DOHH2 (cell line): ENCODE measurements around the gene TP63.

Source experiments
- H3F3A ChIP-seq: fragments of 200-600 bp; sonication (generic), shearing (Covaris generic); 2 replicates; pipeline ENCODE4 v1.6.0; 2016; ENCODE audit warnings: antibody characterized with exemption, mild to moderate bottlenecking; ENCODE audit not compliant: control insufficient read depth, insufficient read depth
- H3K27ac ChIP-seq: fragments of 200-600 bp; sonication (generic); 2 replicates; pipeline ENCODE4 v1.5.1; 2014; ENCODE audit warnings: low read depth, mild to moderate bottlenecking, low read length, moderate library complexity
- H3K27me3 ChIP-seq: fragments of 200-600 bp; sonication (generic); 2 replicates; pipeline ENCODE4 v1.6.1; 2014; ENCODE audit warnings: mild to moderate bottlenecking, low read length, mixed read lengths; ENCODE audit not compliant: control insufficient read depth
- H3K36me3 ChIP-seq: fragments of 200-600 bp; sonication (generic); 2 replicates; pipeline ENCODE4 v1.6.1; 2014; ENCODE audit warnings: mild to moderate bottlenecking, low read length, moderate library complexity, mixed read lengths; ENCODE audit not compliant: control insufficient read depth
- H3K4me1 ChIP-seq: fragments of 200-600 bp; sonication (generic); 2 replicates; pipeline ENCODE4 v1.6.1; 2014; ENCODE audit warnings: mild to moderate bottlenecking, low read length, mixed read lengths; ENCODE audit not compliant: control insufficient read depth
- H3K4me2 ChIP-seq: fragments of 200-600 bp; sonication (generic); 2 replicates; pipeline ENCODE4 v1.6.0; 2014; ENCODE audit warnings: mild to moderate bottlenecking, low read length, moderate library complexity
- H3K4me3 ChIP-seq: fragments of 200-600 bp; sonication (generic); 2 replicates; pipeline ENCODE4 v1.5.1; 2014; ENCODE audit warnings: mild to moderate bottlenecking, low read length, mixed read lengths
- H3K79me2 ChIP-seq: fragments of 200-600 bp; sonication (generic); 2 replicates; pipeline ENCODE4 v1.6.1; 2014; ENCODE audit warnings: mild to moderate bottlenecking, low read length, mixed read lengths; ENCODE audit not compliant: control insufficient read depth
- H3K9me2 ChIP-seq: fragments of 200-600 bp; sonication (generic); replicated peaks from 2 replicates; pipeline ENCODE4 v1.6.1; 2014; ENCODE audit warnings: mild to moderate bottlenecking, low read length, mixed read lengths; ENCODE audit not compliant: control insufficient read depth
- H3K9me3 ChIP-seq: fragments of 200-600 bp; sonication (generic); 2 replicates; pipeline ENCODE4 v1.6.1; 2014; ENCODE audit warnings: antibody characterized with exemption, low read length, mixed read lengths; ENCODE audit not compliant: control insufficient read depth, insufficient read depth
- H4K20me1 ChIP-seq: fragments of 200-600 bp; sonication (generic); 2 replicates; pipeline ENCODE4 v1.6.0; 2014; ENCODE audit warnings: low read depth, mild to moderate bottlenecking, antibody characterized with exemption, low read length, moderate library complexity; ENCODE audit not compliant: control insufficient read depth, insufficient read depth
- EZH2phosphoT487 ChIP-seq: fragments of 200-600 bp; sonication (generic); IDR thresholded peaks from 2 replicates; pipeline ENCODE4 v1.6.1; 2017; ENCODE audit warnings: borderline replicate concordance, mild to moderate bottlenecking, antibody characterized with exemption, low read length, moderate library complexity, mixed read lengths
- TF ChIP-seq, protein P1 (sequence below): fragments of 200-600 bp; sonication (generic); IDR thresholded peaks from one replicate; pipeline ENCODE4 v1.5.1; 2014; ENCODE audit warnings: antibody characterized with exemption, mild to moderate bottlenecking, low read depth, low read length; ENCODE audit not compliant: poor library complexity, severe bottlenecking

The TP63 gene

DNA sequence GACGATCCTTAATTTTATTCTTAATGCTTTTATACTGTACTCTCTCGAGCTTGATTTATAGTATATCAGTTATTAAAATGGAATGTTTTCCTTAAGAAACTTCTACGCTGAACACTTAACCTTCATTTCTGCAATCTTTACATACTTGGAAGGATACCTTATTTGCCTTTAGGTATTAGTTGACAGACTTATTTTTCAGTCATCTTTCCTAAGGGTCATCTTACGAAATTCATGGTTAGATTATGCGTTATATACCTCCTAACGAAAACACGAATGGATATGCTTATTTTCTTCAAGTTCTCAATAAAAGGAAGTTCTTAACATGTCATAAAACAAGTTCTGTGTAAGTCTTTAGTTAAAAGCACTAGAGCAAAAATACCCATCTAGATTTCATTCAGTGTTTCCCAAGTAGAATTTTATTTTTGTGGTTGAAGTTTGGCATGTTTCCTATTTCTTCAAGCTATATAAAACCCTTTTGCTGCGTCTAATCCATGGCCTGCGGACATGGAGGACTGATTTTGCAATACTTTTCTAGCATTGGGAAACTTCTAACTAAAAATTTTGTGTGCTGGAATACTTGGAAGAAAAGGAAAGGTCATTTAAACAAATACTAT is 231.3 kb downstream of the TP63 start:
- no peaks in the 10 kb centered on the region for H4K20me1 ChIP-seq
- H3K9me2 ChIP-seq: no peaks in the 10 kb centered on the region
- no peak overlapping the region for H3K4me3 ChIP-seq
- no peaks in the 10 kb centered on the region for H3F3A ChIP-seq
- no peaks in the 10 kb centered on the region for H3K27me3 ChIP-seq
- no peaks in the 10 kb centered on the region for H3K9me3 ChIP-seq
- H3K4me1 ChIP-seq: no peaks in the 10 kb centered on the region
- no peaks in the 10 kb centered on the region for H3K79me2 ChIP-seq
- no peak overlapping the region for H3K4me2 ChIP-seq
- no peak for TF ChIP-seq EZH2phosphoT487
- TF ChIP-seq, protein P1, sequence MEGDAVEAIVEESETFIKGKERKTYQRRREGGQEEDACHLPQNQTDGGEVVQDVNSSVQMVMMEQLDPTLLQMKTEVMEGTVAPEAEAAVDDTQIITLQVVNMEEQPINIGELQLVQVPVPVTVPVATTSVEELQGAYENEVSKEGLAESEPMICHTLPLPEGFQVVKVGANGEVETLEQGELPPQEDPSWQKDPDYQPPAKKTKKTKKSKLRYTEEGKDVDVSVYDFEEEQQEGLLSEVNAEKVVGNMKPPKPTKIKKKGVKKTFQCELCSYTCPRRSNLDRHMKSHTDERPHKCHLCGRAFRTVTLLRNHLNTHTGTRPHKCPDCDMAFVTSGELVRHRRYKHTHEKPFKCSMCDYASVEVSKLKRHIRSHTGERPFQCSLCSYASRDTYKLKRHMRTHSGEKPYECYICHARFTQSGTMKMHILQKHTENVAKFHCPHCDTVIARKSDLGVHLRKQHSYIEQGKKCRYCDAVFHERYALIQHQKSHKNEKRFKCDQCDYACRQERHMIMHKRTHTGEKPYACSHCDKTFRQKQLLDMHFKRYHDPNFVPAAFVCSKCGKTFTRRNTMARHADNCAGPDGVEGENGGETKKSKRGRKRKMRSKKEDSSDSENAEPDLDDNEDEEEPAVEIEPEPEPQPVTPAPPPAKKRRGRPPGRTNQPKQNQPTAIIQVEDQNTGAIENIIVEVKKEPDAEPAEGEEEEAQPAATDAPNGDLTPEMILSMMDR: no peak
- no peak overlapping the region for H3K27ac ChIP-seq
- H3K36me3 ChIP-seq: no peaks in the 10 kb centered on the region

DNA sequence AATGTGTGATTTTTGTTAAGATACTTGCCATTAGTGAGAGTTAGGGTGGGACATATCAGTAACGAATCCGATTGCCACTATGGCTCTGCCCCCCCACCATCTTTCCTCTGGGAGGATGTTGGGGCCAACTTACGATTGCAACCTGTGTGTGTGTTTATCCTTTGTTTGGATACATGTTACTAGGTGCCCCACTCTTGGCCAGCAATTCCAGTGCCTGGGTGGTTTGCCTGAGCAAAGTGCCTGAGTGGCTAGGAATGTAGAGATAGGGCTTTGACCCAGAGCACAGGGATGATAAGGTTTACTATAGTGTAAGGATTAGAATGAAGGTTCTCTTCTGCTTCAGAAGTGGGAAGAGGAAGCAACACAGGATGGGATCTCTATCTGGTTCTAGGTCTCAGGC is 231.8 kb downstream of the TP63 start:
- Histone ChIP-seq H3K4me3 (no peak overlapping the region), H3K9me2 (no peaks in the 10 kb centered on the region), H3K4me1 (no peaks in the 10 kb centered on the region), H3K4me2 (no peak overlapping the region), H3K36me3 (no peaks in the 10 kb centered on the region), H3K9me3 (no peaks in the 10 kb centered on the region), H3K27me3 (no peaks in the 10 kb centered on the region), H3K27ac (no peak overlapping the region), H3F3A (no peaks in the 10 kb centered on the region), H3K79me2 (no peaks in the 10 kb centered on the region), H4K20me1 (no peaks in the 10 kb centered on the region)
- TF ChIP-seq EZH2phosphoT487: no peak
- TF ChIP-seq, protein P1: no peak

- Histone ChIP-seq H3K27ac (no peak overlapping the region), H3K4me2 (no peak overlapping the region), H3K36me3 (peaks cover 5% of the 10 kb centered on the region; the same call in 1 of the 2 replicates), H3K27me3 (no peaks in the 10 kb centered on the region), H3K4me1 (no peaks in the 10 kb centered on the region), H3F3A (no peaks in the 10 kb centered on the region), H3K79me2 (no peaks in the 10 kb centered on the region), H3K9me3 (no peaks in the 10 kb centered on the region), H4K20me1 (no peaks in the 10 kb centered on the region), H3K4me3 (no peak overlapping the region), H3K9me2 (no peaks in the 10 kb centered on the region)
- TF ChIP-seq, protein P1: no peak
- TF ChIP-seq EZH2phosphoT487: no peak
Measured at GRCh38 chr3:189868061-189868460, 236.9 kb downstream of the TP63 start.
